Mesenchymal stem cell (in vitro differentiated cells and primary cell): ENCODE data around the gene NPHP4.

Source experiments
- DNase-seq: peaks from one replicate; pipeline ENCODE4 v3.0.0-alpha.2; 2013
- H2AFZ ChIP-seq: one replicate; pipeline ENCODE4 v1.6.1; 2013; ENCODE audit warnings: low read depth, mild to moderate bottlenecking, control low read depth, inconsistent platforms, low read length, moderate library complexity
- H2AK5ac ChIP-seq: 2 replicates; pipeline ENCODE4 v1.6.1; 2013; ENCODE audit warnings: low read length, moderate library complexity, mild to moderate bottlenecking, inconsistent platforms; ENCODE audit not compliant: severe bottlenecking
- H2BK120ac ChIP-seq: one replicate; pipeline ENCODE4 v1.6.1; 2013; ENCODE audit warnings: low read depth, mild to moderate bottlenecking, inconsistent platforms, low read length, moderate library complexity
- H2BK12ac ChIP-seq, 2 experiments: one replicate each; pipeline ENCODE4 v1.6.1; 2013; ENCODE audit warnings: inconsistent platforms in 2 of 2, low read length in 2 of 2, mild to moderate bottlenecking in 2 of 2, moderate library complexity in 2 of 2, control low read depth in 1 of 2
- H2BK15ac ChIP-seq: one replicate; pipeline ENCODE4 v1.6.1; 2013; ENCODE audit warnings: mild to moderate bottlenecking, low read depth, inconsistent platforms; ENCODE audit not compliant: poor library complexity, severe bottlenecking
- H2BK5ac ChIP-seq: 2 replicates; pipeline ENCODE4 v1.6.1; 2013; ENCODE audit warnings: low read depth, mild to moderate bottlenecking, low read length, control low read depth, inconsistent platforms; ENCODE audit not compliant: poor library complexity, severe bottlenecking
- H3K14ac ChIP-seq, 2 experiments: one replicate each; pipeline ENCODE4 v1.6.1; 2013; ENCODE audit warnings: inconsistent platforms in 2 of 2, low read length in 2 of 2, control low read depth in 1 of 2, mild to moderate bottlenecking in 1 of 2, moderate library complexity in 1 of 2
- H3K18ac ChIP-seq, 2 experiments: one replicate each; pipeline ENCODE4 v1.6.1; 2013; ENCODE audit warnings: inconsistent platforms in 2 of 2, low read length in 2 of 2, control low read depth in 1 of 2, low read depth in 1 of 2, mild to moderate bottlenecking in 1 of 2
- H3K23ac ChIP-seq, 2 experiments: one replicate each; pipeline ENCODE4 v1.6.1; 2013; ENCODE audit warnings: inconsistent platforms in 2 of 2, low read length in 2 of 2, mild to moderate bottlenecking in 2 of 2, moderate library complexity in 2 of 2, control low read depth in 1 of 2
- H3K27ac ChIP-seq: 2 replicates; pipeline ENCODE4 v1.5.1; 2013; ENCODE audit warnings: mild to moderate bottlenecking, moderate library complexity, low read length, control low read depth, inconsistent platforms; ENCODE audit not compliant: poor library complexity, severe bottlenecking
- H3K27me3 ChIP-seq, 2 experiments: 2 replicates each; pipeline versions ENCODE4 v1.6.1 to v1.7.0; 2013; ENCODE audit warnings: low read length in 2 of 2, mild to moderate bottlenecking in 2 of 2, moderate library complexity in 2 of 2, control low read depth in 1 of 2, inconsistent platforms in 1 of 2; ENCODE audit not compliant: control insufficient read depth in 1 of 2, insufficient read depth in 1 of 2
- H3K36me3 ChIP-seq, 2 experiments: 2 replicates each; pipeline versions ENCODE4 v1.6.1 to v1.7.0; 2013; ENCODE audit warnings: low read length in 2 of 2, control low read depth in 1 of 2, inconsistent platforms in 1 of 2, low read depth in 1 of 2, mild to moderate bottlenecking in 1 of 2; ENCODE audit not compliant: insufficient read depth in 2 of 2, control insufficient read depth in 1 of 2
- H3K4ac ChIP-seq, 2 experiments: one replicate each; pipeline ENCODE4 v1.6.1; 2013; ENCODE audit warnings: inconsistent platforms in 2 of 2, low read length in 2 of 2, mild to moderate bottlenecking in 2 of 2, moderate library complexity in 2 of 2, control low read depth in 1 of 2, low read depth in 1 of 2
- H3K4me1 ChIP-seq: 2 replicates; pipeline ENCODE4 v1.6.1; 2013; ENCODE audit warnings: low read depth, low read length, control low read depth; ENCODE audit not compliant: control insufficient read depth, insufficient read depth
- H3K4me2 ChIP-seq: 2 replicates; pipeline ENCODE4 v1.6.1; 2013; ENCODE audit warnings: low read length, mild to moderate bottlenecking, inconsistent platforms; ENCODE audit not compliant: poor library complexity, severe bottlenecking
- H3K4me3 ChIP-seq, 2 experiments: 2 replicates each; pipeline versions ENCODE4 v1.5.1 to v1.7.0; 2013; ENCODE audit warnings: low read length in 2 of 2, mild to moderate bottlenecking in 2 of 2, control low read depth in 1 of 2, low read depth in 1 of 2; ENCODE audit not compliant: insufficient read depth in 1 of 2
- H3K79me1 ChIP-seq: replicated peaks from 2 replicates; pipeline ENCODE4 v1.6.1; 2013; ENCODE audit warnings: mild to moderate bottlenecking, control low read depth, low read length, inconsistent platforms; ENCODE audit not compliant: poor library complexity, severe bottlenecking
- H3K9ac ChIP-seq: 2 replicates; pipeline ENCODE4 v1.7.0; 2013; ENCODE audit warnings: mild to moderate bottlenecking, low read length, moderate library complexity
- H3K9me3 ChIP-seq: 2 replicates; pipeline ENCODE4 v1.7.0; 2013; ENCODE audit warnings: mild to moderate bottlenecking, low read length; ENCODE audit not compliant: control insufficient read depth
- H4K8ac ChIP-seq: one replicate; pipeline ENCODE4 v1.6.1; 2013; ENCODE audit warnings: inconsistent platforms, mild to moderate bottlenecking, low read length, moderate library complexity
- H4K91ac ChIP-seq: one replicate; pipeline ENCODE4 v1.6.1; 2013; ENCODE audit warnings: mild to moderate bottlenecking, low read length, inconsistent platforms
- WGBS: methylation state at CpG from one replicate; pipeline ENCODE4 v1.1.7; 2013; ENCODE audit warnings: mixed read lengths; 5-methylcytosine and 5-hydroxymethylcytosine counted together

The NPHP4 gene

GRCh38 chr1:5933050-5933449 is 59.2 kb downstream of the NPHP4 start:
- H3K9me3 ChIP-seq: no peaks in the 10 kb centered on the region
- H3K9ac ChIP-seq: no peak overlapping the region
- no peak for DNase-seq
- H2BK5ac ChIP-seq: no peak overlapping the region
- no peak overlapping the region for H3K4me3 ChIP-seq
- H3K4me2 ChIP-seq: no peak overlapping the region
- H3K36me3 ChIP-seq: peaks cover 25 to 32% of the 10 kb centered on the region in 2 experiments
- H3K14ac ChIP-seq: no peak overlapping the region
- H4K8ac ChIP-seq: no peak overlapping the region
- H3K23ac ChIP-seq: no peak overlapping the region
- 94% methylated on average over 6 of the region's 6 CpGs for WGBS
- H3K18ac ChIP-seq: no peak overlapping the region
- H3K27me3 ChIP-seq: no peaks in the 10 kb centered on the region
- no peak overlapping the region for H2BK120ac ChIP-seq
- no peak overlapping the region for H2AK5ac ChIP-seq
- H2BK12ac ChIP-seq: no peak overlapping the region
- H3K79me1 ChIP-seq: no peaks in the 10 kb centered on the region
- H2AFZ ChIP-seq: no peak overlapping the region
- peaks cover 9% of the 10 kb centered on the region for H3K4me1 ChIP-seq
- H3K27ac ChIP-seq: no peak overlapping the region
- no peak overlapping the region for H4K91ac ChIP-seq
- no peak overlapping the region for H2BK15ac ChIP-seq
- no peak overlapping the region for H3K4ac ChIP-seq

GRCh38 chr1:5928714-5929400 is 63.4 kb downstream of the NPHP4 start:
- Histone ChIP-seq H2AK5ac (no peak overlapping the region), H3K4me3 (no peak overlapping the region), H3K9me3 (no peaks in the 10 kb centered on the region), H3K9ac (no peak overlapping the region), H2BK15ac (no peak overlapping the region), H2BK12ac (no peak overlapping the region), H3K4me2 (no peak overlapping the region), H3K4me1 (no peaks in the 10 kb centered on the region), H2BK120ac (no peak overlapping the region), H3K27me3 (no peaks in the 10 kb centered on the region), H2AFZ (no peak overlapping the region), H3K79me1 (no peaks in the 10 kb centered on the region), H4K8ac (no peak overlapping the region), H3K23ac (no peak overlapping the region), H3K18ac (no peak overlapping the region), H3K4ac (no peak overlapping the region), H3K14ac (no peak overlapping the region), H3K27ac (no peak overlapping the region), H2BK5ac (no peak overlapping the region), H4K91ac (no peak overlapping the region), H3K36me3 (peaks cover 17 to 40% of the 10 kb centered on the region in 2 experiments)
- WGBS: 87% methylated on average over 2 of the region's 4 CpGs
- DNase-seq: no peak

- WGBS: 98% methylated on average over 19 of the region's 19 CpGs
- no peak overlapping the region for H2BK5ac ChIP-seq
- no peak for DNase-seq
- no peak overlapping the region for H3K23ac ChIP-seq
- H3K18ac ChIP-seq: no peak overlapping the region
- no peak overlapping the region for H2AFZ ChIP-seq
- H3K4ac ChIP-seq: no peak overlapping the region
- no peak overlapping the region for H3K4me3 ChIP-seq
- H3K4me1 ChIP-seq: no peaks in the 10 kb centered on the region
- H3K14ac ChIP-seq: no peak overlapping the region
- H3K9me3 ChIP-seq: no peaks in the 10 kb centered on the region
- H3K9ac ChIP-seq: no peak overlapping the region
- H3K4me2 ChIP-seq: no peak overlapping the region
- no peak overlapping the region for H2AK5ac ChIP-seq
- no peak overlapping the region for H4K91ac ChIP-seq
- no peaks in the 10 kb centered on the region for H3K27me3 ChIP-seq
- H2BK15ac ChIP-seq: no peak overlapping the region
- H3K36me3 ChIP-seq: peaks cover 14 to 35% of the 10 kb centered on the region in 2 experiments
- no peak overlapping the region for H4K8ac ChIP-seq
- no peak overlapping the region for H3K27ac ChIP-seq
- H3K79me1 ChIP-seq: peaks cover 3% of the 10 kb centered on the region
- H2BK12ac ChIP-seq: no peak overlapping the region
- H2BK120ac ChIP-seq: no peak overlapping the region
These were observed 64.5 kb downstream of the NPHP4 start for GRCh38 chr1:5927506-5928370.

DNA sequence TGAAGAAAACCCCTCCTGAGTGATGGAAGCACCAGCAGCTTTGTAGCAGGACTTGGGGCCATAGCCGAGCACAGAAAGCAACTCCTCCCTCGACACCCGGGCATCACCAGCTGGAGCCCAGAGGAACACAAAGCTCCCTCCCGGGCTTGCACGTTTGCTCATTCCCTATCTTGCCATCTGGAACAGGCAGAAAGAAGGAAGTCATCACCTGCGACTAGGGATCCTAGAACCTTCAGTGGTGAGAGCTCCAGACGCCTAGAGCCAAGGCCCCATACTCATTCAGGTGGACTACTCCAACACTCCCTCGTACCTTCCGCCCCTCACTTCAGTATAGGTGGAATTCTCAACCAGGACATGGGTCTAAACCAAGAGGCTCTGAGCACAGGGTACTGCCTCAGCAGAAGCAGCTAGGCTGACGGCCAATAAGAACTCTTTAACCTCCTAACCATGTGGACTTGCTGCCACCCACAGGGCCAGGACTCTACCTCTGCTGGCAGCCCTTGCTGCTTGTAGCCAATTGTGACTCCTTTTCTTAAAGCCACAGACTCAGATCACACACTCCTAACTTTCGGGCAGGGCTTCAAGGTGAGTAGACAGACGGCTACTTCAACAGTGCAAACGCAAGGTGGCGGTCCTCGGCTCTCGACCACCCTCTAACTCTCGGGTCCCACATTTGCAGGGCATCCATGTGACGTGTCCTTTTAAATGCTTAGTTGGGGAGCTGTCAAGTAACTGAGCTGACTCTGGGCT is 65.4 kb downstream of the NPHP4 start:
- peaks cover 12 to 26% of the 10 kb centered on the region in 2 experiments for H3K36me3 ChIP-seq
- no peaks in the 10 kb centered on the region for H3K4me1 ChIP-seq
- H3K23ac ChIP-seq: no peak overlapping the region
- no peak overlapping the region for H2BK12ac ChIP-seq
- H3K9me3 ChIP-seq: no peaks in the 10 kb centered on the region
- no peak for DNase-seq
- peaks cover 3% of the 10 kb centered on the region for H3K79me1 ChIP-seq
- H2BK5ac ChIP-seq: no peak overlapping the region
- H3K27me3 ChIP-seq: no peaks in the 10 kb centered on the region
- no peak overlapping the region for H4K91ac ChIP-seq
- H3K18ac ChIP-seq: no peak overlapping the region
- no peak overlapping the region for H2AK5ac ChIP-seq
- H3K4me2 ChIP-seq: no peak overlapping the region
- H3K4me3 ChIP-seq: no peak overlapping the region
- no peak overlapping the region for H4K8ac ChIP-seq
- H3K4ac ChIP-seq: no peak overlapping the region
- 94% methylated on average over 18 of the region's 18 CpGs for WGBS
- no peak overlapping the region for H2BK15ac ChIP-seq
- no peak overlapping the region for H3K14ac ChIP-seq
- no peak overlapping the region for H3K9ac ChIP-seq
- H2AFZ ChIP-seq: no peak overlapping the region
- H3K27ac ChIP-seq: no peak overlapping the region
- H2BK120ac ChIP-seq: no peak overlapping the region
